ENCODE data around the gene SLC8B1. TPM values are rescaled to one million over a fixed set of nuclear protein-coding genes. Genes with fewer than 3 reads are reported as not detected.

SLC8B1 gene
- total RNA-seq, 1 experiment from 2014 or later: 30.9 TPM

DNA sequence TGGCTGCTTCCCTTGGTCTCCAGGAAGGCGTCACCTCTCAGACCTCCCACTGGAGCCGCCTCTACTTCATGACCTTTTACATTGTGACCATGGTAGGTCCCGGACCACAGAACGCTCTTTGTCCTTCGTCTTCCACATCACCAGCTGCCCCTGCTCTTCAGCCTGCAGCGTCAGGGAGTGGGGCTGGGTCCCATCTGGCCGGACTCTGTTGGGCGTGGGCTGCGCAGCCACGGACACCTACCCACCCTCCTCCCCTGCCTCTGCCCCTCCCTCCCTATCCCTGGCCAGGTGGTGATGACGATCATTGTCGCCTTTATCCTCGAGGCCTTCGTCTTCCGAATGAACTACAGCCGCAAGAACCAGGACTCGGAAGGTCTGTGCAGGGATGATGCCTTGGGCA, 43.3 kb downstream of the SLC8B1 start:
- ChIA-PET POLR2A (no interaction called here), CTCF (no interaction called here), RAD21 (ENCODE audit: low non-redundant PET in 1 of 2, low total read pairs in 2 of 2, uncharacterized antibody in 2 of 2, unreplicated experiment in 2 of 2) (no interaction called here)
- Histone ChIP-seq H3K4me1 (ENCODE audit: control insufficient read depth in 1 of 2, insufficient read depth in 2 of 2, low read length in 2 of 2) (no peaks in the 10 kb centered on the region), H3K9me3 (ENCODE audit: control insufficient read depth in 1 of 2, insufficient read depth in 1 of 2, low read depth in 1 of 2, low read length in 2 of 2) (no peaks in the 10 kb centered on the region), H3K4me3 (replicated peaks in 1 of 2; ENCODE audit: low read depth in 1 of 2, low read length in 2 of 2) (no peak overlapping the region), H3K27me3 (ENCODE audit: insufficient read depth, low read length) (no peaks in the 10 kb centered on the region), H4K20me1 (ENCODE audit: insufficient read depth) (no peaks in the 10 kb centered on the region), H2AFZ (ENCODE audit: low read depth, low read length, poor library complexity, severe bottlenecking) (no peak overlapping the region), H3K27ac (ENCODE audit: low read depth, low read length) (no peak overlapping the region), H3K36me3 (ENCODE audit: control insufficient read depth in 1 of 2, insufficient read depth in 2 of 2, low read length in 2 of 2) (no peaks in the 10 kb centered on the region), H3K79me2 (ENCODE audit: insufficient read depth, low read length) (no peaks in the 10 kb centered on the region), H3K9ac (ENCODE audit: low read length) (no peak overlapping the region), H3K9me2 (ENCODE audit: insufficient read depth) (no peaks in the 10 kb centered on the region), H3K4me2 (ENCODE audit: low read length) (no peak overlapping the region)
- no TSS peak for BruUV-seq (replicated peaks)
- DNase-seq (ENCODE audit: low read depth, low spot score) (no peak), ATAC-seq (no peak)
- TF ChIP-seq EZH2phosphoT487 (IDR thresholded peaks at IDR 0.05; ENCODE audit: borderline replicate concordance) (no peak), TCF7L2 (IDR thresholded peaks at IDR 0.05; ENCODE audit: borderline replicate concordance, extremely low read depth, insufficient read depth, insufficient read length) (no peak), YY1 (IDR thresholded peaks at IDR 0.05; ENCODE audit: extremely low read depth, insufficient replicate concordance, low read depth, low read length) (no peak), ZFX (IDR thresholded peaks at IDR 0.05) (no peak), ZNF274 (IDR thresholded peaks at IDR 0.05; ENCODE audit: low read depth, low read length) (no peak), POLR2A (IDR thresholded peaks at IDR 0.05; ENCODE audit: borderline replicate concordance, extremely low read depth, insufficient read depth, insufficient read length) (no peak), ELF1 (IDR thresholded peaks at IDR 0.05; ENCODE audit: borderline replicate concordance, low read depth) (no peak), CTCF (IDR thresholded peaks at IDR 0.05 in 2 of 3, conservative IDR thresholded peaks at IDR 0.05 in 1 of 3; ENCODE audit: borderline replicate concordance in 1 of 3, insufficient read depth in 1 of 3, low read depth in 2 of 3, low read length in 2 of 3) (no peak), EZH2 (IDR thresholded peaks at IDR 0.05) (no peak)
- TF ChIP-seq, protein P1, sequence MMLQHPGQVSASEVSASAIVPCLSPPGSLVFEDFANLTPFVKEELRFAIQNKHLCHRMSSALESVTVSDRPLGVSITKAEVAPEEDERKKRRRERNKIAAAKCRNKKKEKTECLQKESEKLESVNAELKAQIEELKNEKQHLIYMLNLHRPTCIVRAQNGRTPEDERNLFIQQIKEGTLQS (IDR thresholded peaks at IDR 0.05): no peak
- TF ChIP-seq, protein P2, sequence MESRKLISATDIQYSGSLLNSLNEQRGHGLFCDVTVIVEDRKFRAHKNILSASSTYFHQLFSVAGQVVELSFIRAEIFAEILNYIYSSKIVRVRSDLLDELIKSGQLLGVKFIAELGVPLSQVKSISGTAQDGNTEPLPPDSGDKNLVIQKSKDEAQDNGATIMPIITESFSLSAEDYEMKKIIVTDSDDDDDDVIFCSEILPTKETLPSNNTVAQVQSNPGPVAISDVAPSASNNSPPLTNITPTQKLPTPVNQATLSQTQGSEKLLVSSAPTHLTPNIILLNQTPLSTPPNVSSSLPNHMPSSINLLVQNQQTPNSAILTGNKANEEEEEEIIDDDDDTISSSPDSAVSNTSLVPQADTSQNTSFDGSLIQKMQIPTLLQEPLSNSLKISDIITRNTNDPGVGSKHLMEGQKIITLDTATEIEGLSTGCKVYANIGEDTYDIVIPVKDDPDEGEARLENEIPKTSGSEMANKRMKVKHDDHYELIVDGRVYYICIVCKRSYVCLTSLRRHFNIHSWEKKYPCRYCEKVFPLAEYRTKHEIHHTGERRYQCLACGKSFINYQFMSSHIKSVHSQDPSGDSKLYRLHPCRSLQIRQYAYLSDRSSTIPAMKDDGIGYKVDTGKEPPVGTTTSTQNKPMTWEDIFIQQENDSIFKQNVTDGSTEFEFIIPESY (IDR thresholded peaks at IDR 0.05; ENCODE audit: extremely low read depth, insufficient replicate concordance, low read length): no peak
- intact Hi-C loops (cut with micrococcal nuclease): no loop called here
